ENCODE data around the gene KCNB1.

Gene KCNB1

GRCh38 chr20:49388744-49389143 is 93.7 kb downstream of the KCNB1 start:
- no peak for DNase-seq (ENCODE audit: low read depth)

GRCh38 chr20:49387581-49387939 is 94.9 kb downstream of the KCNB1 start:
- DNase-seq (ENCODE audit: low read depth): no peak

GRCh38 chr20:49386848-49387580 is 95.5 kb downstream of the KCNB1 start:
- no peak for DNase-seq (ENCODE audit: low read depth)

GRCh38 chr20:49385465-49385864 is 97.0 kb downstream of the KCNB1 start:
- DNase-seq (ENCODE audit: low read depth): no peak

GRCh38 chr20:49384437-49385434 is 97.7 kb downstream of the KCNB1 start:
- peak; percentile 32 for DNase-seq (ENCODE audit: low read depth)

- peak; percentile 51 for DNase-seq (ENCODE audit: low read depth)
Observed at GRCh38 chr20:49381558-49382493, 100.6 kb downstream of the KCNB1 start.

GRCh38 chr20:49380337-49380780 is 102.1 kb downstream of the KCNB1 start:
- no peak for DNase-seq (ENCODE audit: low read depth)

- DNase-seq (ENCODE audit: low read depth): no peak
Observed at GRCh38 chr20:49379338-49379737, 103.1 kb downstream of the KCNB1 start.

GRCh38 chr20:49377326-49377725 is 105.1 kb downstream of the KCNB1 start:
- no peak for DNase-seq (ENCODE audit: low read depth)

- no peak for DNase-seq (ENCODE audit: low read depth)
Observed at GRCh38 chr20:49375170-49375569, 107.3 kb downstream of the KCNB1 start.

- DNase-seq (ENCODE audit: low read depth): no peak
Observed at GRCh38 chr20:49372095-49372734, 110.3 kb downstream of the KCNB1 start.

GRCh38 chr20:49368596-49368995 is 113.9 kb downstream of the KCNB1 start:
- no peak for DNase-seq (ENCODE audit: low read depth)

- DNase-seq (ENCODE audit: low read depth): no peak
Observed at GRCh38 chr20:49367113-49367512, 115.4 kb downstream of the KCNB1 start.

- DNase-seq (ENCODE audit: low read depth): no peak
Observed at GRCh38 chr20:49366687-49367086, 115.8 kb downstream of the KCNB1 start.

- no peak for DNase-seq (ENCODE audit: low read depth)
Observed at GRCh38 chr20:49361862-49362660, 120.4 kb downstream of the KCNB1 start.

- DNase-seq (ENCODE audit: low read depth): no peak
Observed at GRCh38 chr20:49360242-49360968, 122.1 kb downstream of the KCNB1 start.

GRCh38 chr20:49356676-49357075 is 125.8 kb downstream of the KCNB1 start:
- DNase-seq (ENCODE audit: low read depth): no peak

- DNase-seq (ENCODE audit: low read depth): no peak
Observed at GRCh38 chr20:49354673-49355072, 127.8 kb downstream of the KCNB1 start.

- no peak for DNase-seq (ENCODE audit: low read depth)
Observed at GRCh38 chr20:49353348-49353747, 129.1 kb downstream of the KCNB1 start.

GRCh38 chr20:49352751-49353150 is 129.7 kb downstream of the KCNB1 start:
- DNase-seq (ENCODE audit: low read depth): no peak

Measured in fibroblast of the conjunctiva (primary cell).